ENCODE results near the gene ANXA1.

Gene ANXA1

GRCh38 chr9:73148447-73148937 is 3.2 kb upstream of the ANXA1 start:
- H3K4me3 ChIP-seq (ENCODE audit: low read depth, low read length), result no peak overlapping the region
- TF ChIP-seq CTCF (IDR thresholded peaks at IDR 0.05; ENCODE audit: borderline replicate concordance, insufficient read depth, low read depth, low read length), result no peak

DNA sequence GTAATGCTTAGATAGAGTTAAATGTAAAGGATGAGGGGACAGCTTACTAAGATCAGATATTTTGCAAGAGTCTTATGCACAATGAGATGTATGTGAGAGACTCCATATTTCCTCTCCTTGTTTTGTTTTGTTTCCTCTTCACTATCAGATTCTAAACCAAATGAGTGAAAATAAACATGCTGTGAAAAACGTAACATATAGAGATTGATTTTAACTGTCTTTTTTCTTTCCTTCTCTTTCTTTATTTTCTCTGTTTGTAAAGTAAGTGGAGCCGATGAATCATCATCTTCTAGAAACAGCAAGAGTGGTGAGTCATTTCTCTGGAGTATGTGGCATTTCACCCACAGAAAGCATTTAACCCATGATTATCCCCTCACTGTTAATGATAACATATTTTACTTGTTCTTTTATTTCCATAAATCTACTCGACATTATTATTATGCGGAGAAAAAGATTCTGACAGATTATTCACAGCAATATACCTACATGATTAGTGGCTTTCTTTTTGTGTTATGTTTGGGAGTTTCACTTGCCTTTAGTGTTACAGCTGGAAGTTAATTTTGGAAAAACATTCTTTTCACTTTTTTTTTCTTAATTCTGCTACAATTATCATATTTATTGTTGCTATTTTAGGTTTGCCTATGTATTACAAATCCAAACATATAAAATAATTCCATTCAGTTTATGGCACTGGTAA is 2.1 kb upstream of the ANXA1 start:
- no peak overlapping the region for H3K4me3 ChIP-seq (ENCODE audit: low read depth, low read length)
- no peak for TF ChIP-seq CTCF (IDR thresholded peaks at IDR 0.05; ENCODE audit: borderline replicate concordance, insufficient read depth, low read depth, low read length)

DNA sequence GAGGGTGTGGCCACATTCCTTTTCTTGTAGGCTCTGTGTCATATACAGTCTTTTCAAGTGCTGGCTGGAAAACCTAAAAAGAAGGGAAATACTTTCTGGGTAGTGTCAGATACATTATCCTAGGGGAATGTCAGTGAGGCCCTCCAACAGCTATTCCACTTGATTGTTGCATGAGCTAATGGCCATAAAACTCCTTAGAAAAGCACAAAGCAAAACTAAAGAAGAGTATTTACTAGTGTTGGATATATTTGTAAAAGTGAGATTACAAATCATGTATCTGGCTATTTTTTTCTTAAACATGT is 829 bp downstream of the ANXA1 start:
- H3K4me3 ChIP-seq (ENCODE audit: low read depth, low read length), result no peak overlapping the region
- no peak for TF ChIP-seq CTCF (IDR thresholded peaks at IDR 0.05; ENCODE audit: borderline replicate concordance, insufficient read depth, low read depth, low read length)

- H3K4me3 ChIP-seq (ENCODE audit: low read depth, low read length), result no peak overlapping the region
- TF ChIP-seq CTCF (IDR thresholded peaks at IDR 0.05; ENCODE audit: borderline replicate concordance, insufficient read depth, low read depth, low read length), result no peak
Observed at GRCh38 chr9:73152953-73153352, 1.3 kb downstream of the ANXA1 start.

- no peak for TF ChIP-seq CTCF (IDR thresholded peaks at IDR 0.05; ENCODE audit: borderline replicate concordance, insufficient read depth, low read depth, low read length)
- H3K4me3 ChIP-seq (ENCODE audit: low read depth, low read length), result no peak overlapping the region
Observed at GRCh38 chr9:73153793-73154227, 2.1 kb downstream of the ANXA1 start.

GRCh38 chr9:73154271-73154670 is 2.6 kb downstream of the ANXA1 start:
- no peak overlapping the region for H3K4me3 ChIP-seq (ENCODE audit: low read depth, low read length)
- TF ChIP-seq CTCF (IDR thresholded peaks at IDR 0.05; ENCODE audit: borderline replicate concordance, insufficient read depth, low read depth, low read length), result no peak

DNA sequence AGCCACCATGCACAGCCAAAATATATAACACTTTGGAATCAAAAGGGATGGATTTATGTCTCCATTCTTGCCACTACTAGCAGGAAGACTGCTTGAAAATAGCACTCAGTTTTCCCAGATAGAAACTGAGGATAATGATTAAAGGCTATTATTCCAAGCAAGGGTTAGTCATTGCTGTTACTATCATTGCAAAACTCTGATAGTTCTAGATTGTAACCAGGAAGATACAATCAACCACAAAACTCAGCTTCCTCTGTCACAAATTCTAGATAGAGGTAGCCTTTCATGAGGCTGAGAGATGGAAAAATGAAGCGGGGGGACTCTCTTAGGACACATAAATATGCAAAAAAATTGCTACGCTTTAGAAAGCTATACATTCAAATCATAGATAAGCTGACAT is 3.1 kb downstream of the ANXA1 start:
- no peak overlapping the region for H3K4me3 ChIP-seq (ENCODE audit: low read depth, low read length)
- TF ChIP-seq CTCF (IDR thresholded peaks at IDR 0.05; ENCODE audit: borderline replicate concordance, insufficient read depth, low read depth, low read length), result no peak

All from GM12875 (cell line).